H1 (cell line): ENCODE measurements around the gene SLC2A2. TPM values are rescaled to one million over a fixed set of nuclear protein-coding genes. Genes with fewer than 3 reads are reported as not detected.

Experiments used
- CTCF ChIA-PET: fragments of 300-600 bp; sonication (Branson Sonifier 250); formaldehyde crosslinking; loops from one replicate; lab custom pipeline; 2021; ENCODE audit not compliant: partially characterized antibody; lab: Charles Lee
- POLR2A ChIA-PET: fragments of 300-600 bp; sonication (Branson Sonifier 250); formaldehyde crosslinking; loops from one replicate; lab custom pipeline; 2021; ENCODE audit warnings: inconsistent platforms; ENCODE audit not compliant: partially characterized antibody; lab: Charles Lee
- DNase-seq, 2 experiments: peaks; one replicate each; pipeline versions ENCODE4 v3.0.0 to v3.0.0-alpha.2; 2010 to 2022; ENCODE audit warnings: low spot score in 2 of 2, low read depth in 1 of 2, mixed read lengths in 1 of 2
- FAIRE-seq: peaks from 2 replicates; lab custom pipeline; 2011; peaks lifted over from hg19 to GRCh38; lab: Jason Lieb, UNC
- H2AFZ ChIP-seq: 2 replicates; pipeline ENCODE4 v1.8.1; 2012; ENCODE audit warnings: low read length, inconsistent platforms
- H2AK5ac ChIP-seq: 2 replicates; pipeline ENCODE4 v1.6.1; 2013; ENCODE audit warnings: low read depth, low read length
- H2BK120ac ChIP-seq: replicated peaks from 2 replicates; pipeline ENCODE3; 2013; ENCODE audit warnings: low read depth, low read length, inconsistent platforms
- H2BK12ac ChIP-seq: 2 replicates; pipeline ENCODE4 v1.6.1; 2013; ENCODE audit warnings: low read depth, low read length
- H2BK15ac ChIP-seq: 2 replicates; pipeline ENCODE4 v1.6.1; 2013; ENCODE audit warnings: low read length
- H2BK20ac ChIP-seq: 2 replicates; pipeline ENCODE4 v1.6.1; 2013; ENCODE audit warnings: low read length
- H2BK5ac ChIP-seq: 2 replicates; pipeline ENCODE4 v1.6.1; 2013; ENCODE audit warnings: low read depth, low read length
- H3K14ac ChIP-seq: 2 replicates; pipeline ENCODE4 v1.6.1; 2013; ENCODE audit warnings: inconsistent platforms; ENCODE audit not compliant: insufficient read length
- H3K18ac ChIP-seq: 2 replicates; pipeline ENCODE4 v1.6.1; 2013; ENCODE audit warnings: low read length; ENCODE audit errors: extremely low read depth
- H3K23ac ChIP-seq: 2 replicates; pipeline ENCODE4 v1.6.1; 2013; ENCODE audit warnings: inconsistent platforms; ENCODE audit not compliant: insufficient read length
- H3K23me2 ChIP-seq: 2 replicates; pipeline ENCODE4 v1.6.1; 2013; ENCODE audit warnings: low read depth, low read length
- H3K27ac ChIP-seq: 2 replicates; pipeline ENCODE4 v1.6.1; 2011; ENCODE audit warnings: low read depth, low read length, inconsistent platforms
- H3K27me3 ChIP-seq, 4 experiments: replicated peaks in 1 of 4; 1 replicate in 1 of 4; 2 replicates in 3 of 4; pipeline versions ENCODE4 v1.6.1 to v1.8.1; 2011 to 2013; ENCODE audit warnings: low read length in 3 of 4, mild to moderate bottlenecking in 3 of 4, inconsistent platforms in 2 of 4, mixed read lengths in 2 of 4, moderate library complexity in 1 of 4; ENCODE audit not compliant: control insufficient read depth in 3 of 4, insufficient read depth in 3 of 4; ENCODE audit errors: extremely low read depth in 1 of 4
- H3K36me3 ChIP-seq, 4 experiments: 2 replicates each; pipeline versions ENCODE4 v1.6.1 to v1.8.1; 2011 to 2013; ENCODE audit warnings: mild to moderate bottlenecking in 4 of 4, low read length in 3 of 4, moderate library complexity in 2 of 4, control low read depth in 1 of 4, inconsistent platforms in 1 of 4; ENCODE audit not compliant: insufficient read depth in 4 of 4, control insufficient read depth in 2 of 4
- H3K4ac ChIP-seq: replicated peaks from 2 replicates; pipeline ENCODE3; 2013; ENCODE audit warnings: low read length, low read depth, mixed read lengths, inconsistent platforms; ENCODE audit not compliant: insufficient read length
- H3K4me1 ChIP-seq, 4 experiments: replicated peaks in 1 of 4; 1 replicate in 1 of 4; 2 replicates in 3 of 4; pipeline versions ENCODE4 v1.6.1 to v1.8.1; 2011 to 2013; ENCODE audit warnings: low read length in 3 of 4, inconsistent platforms in 2 of 4, mixed read lengths in 1 of 4; ENCODE audit not compliant: insufficient read depth in 4 of 4, control insufficient read depth in 3 of 4
- H3K4me2 ChIP-seq, 2 experiments: 2 replicates each; pipeline versions ENCODE4 v1.6.1 to v1.8.1; 2011 to 2013; ENCODE audit warnings: low read depth in 2 of 2, low read length in 2 of 2, control low read depth in 1 of 2, inconsistent platforms in 1 of 2, mild to moderate bottlenecking in 1 of 2; ENCODE audit not compliant: insufficient read depth in 1 of 2
- H3K4me3 ChIP-seq, 4 experiments: fragments of 200-600, 300-600 bp in 1 of 4; sonication (generic), shearing (Covaris generic), sonication (Bioruptor Twin) in 1 of 4; 2 replicates each; pipeline versions ENCODE4 v1.5.1 to v1.8.1; 2011 to 2016; ENCODE audit warnings: low read length in 4 of 4, low read depth in 3 of 4, control low read depth in 2 of 4, inconsistent platforms in 2 of 4, mild to moderate bottlenecking in 2 of 4, mixed read lengths in 1 of 4, moderate library complexity in 1 of 4; ENCODE audit not compliant: insufficient read depth in 2 of 4; ENCODE audit errors: extremely low read depth in 1 of 4
- H3K56ac ChIP-seq: replicated peaks from 2 replicates; pipeline ENCODE3; 2013; ENCODE audit warnings: low read depth, mild to moderate bottlenecking, mixed read lengths, low read length, inconsistent platforms; ENCODE audit not compliant: insufficient read length
- H3K79me1 ChIP-seq: 2 replicates; pipeline ENCODE4 v1.6.1; 2013; ENCODE audit warnings: low read depth, low read length, control low read depth
- H3K79me2 ChIP-seq, 2 experiments: 2 replicates each; pipeline versions ENCODE4 v1.6.1 to v1.8.1; 2012 to 2013; ENCODE audit warnings: low read length in 2 of 2, mild to moderate bottlenecking in 2 of 2, inconsistent platforms in 1 of 2; ENCODE audit not compliant: insufficient read depth in 2 of 2, control insufficient read depth in 1 of 2
- H3K9ac ChIP-seq, 4 experiments: replicated peaks in 1 of 4; 1 replicate in 1 of 4; 2 replicates in 3 of 4; pipeline versions ENCODE4 v1.6.1 to v1.8.1; 2011 to 2013; ENCODE audit warnings: low read depth in 3 of 4, low read length in 3 of 4, control low read depth in 2 of 4, mild to moderate bottlenecking in 2 of 4, moderate library complexity in 2 of 4, inconsistent platforms in 1 of 4; ENCODE audit errors: extremely low read depth in 1 of 4
- H3K9me3 ChIP-seq, 2 experiments: 2 replicates each; pipeline versions ENCODE4 v1.6.1 to v1.8.1; 2012 to 2013; ENCODE audit warnings: mild to moderate bottlenecking in 2 of 2, moderate library complexity in 2 of 2, control low read depth in 1 of 2, inconsistent platforms in 1 of 2, low read depth in 1 of 2, low read length in 1 of 2, mixed read lengths in 1 of 2; ENCODE audit not compliant: insufficient read depth in 2 of 2
- H4K20me1 ChIP-seq, 2 experiments: replicated peaks in 1 of 2; 2 replicates each; pipeline versions ENCODE3 to v1.8.1; 2011 to 2013; ENCODE audit warnings: inconsistent platforms in 2 of 2, low read length in 2 of 2, mild to moderate bottlenecking in 1 of 2; ENCODE audit not compliant: insufficient read depth in 2 of 2, control insufficient read depth in 1 of 2
- H4K5ac ChIP-seq: 2 replicates; pipeline ENCODE4 v1.6.1; 2013; ENCODE audit warnings: low read length, low read depth, mixed read lengths, inconsistent platforms; ENCODE audit not compliant: insufficient read length
- H4K8ac ChIP-seq: 2 replicates; pipeline ENCODE4 v1.8.0; 2013; ENCODE audit warnings: mild to moderate bottlenecking, moderate library complexity, low read length, inconsistent platforms; ENCODE audit not compliant: insufficient read depth; ENCODE audit errors: extremely low read depth
- H4K91ac ChIP-seq: replicated peaks from 2 replicates; pipeline ENCODE3; 2013; ENCODE audit warnings: low read length, mixed read lengths, inconsistent platforms; ENCODE audit not compliant: insufficient read length
- POLR2A ChIP-seq, 2 experiments: IDR thresholded peaks; 1 replicate in 1 of 2; 2 replicates in 1 of 2; pipeline ENCODE4 v1.6.1; 2011; ENCODE audit warnings: low read depth in 2 of 2, low read length in 2 of 2, mild to moderate bottlenecking in 2 of 2; ENCODE audit errors: control extremely low read depth in 1 of 2
- SP4 ChIP-seq: IDR thresholded peaks from 2 replicates; pipeline ENCODE4 v1.6.1; 2012; ENCODE audit warnings: low read length, inconsistent platforms
- SUZ12 ChIP-seq: fragments of 200-600 bp; sonication (generic); IDR thresholded peaks from 2 replicates; pipeline ENCODE4 v1.6.1; 2012; ENCODE audit warnings: mild to moderate bottlenecking, inconsistent platforms, low read length, moderate library complexity, mixed read lengths
- polyA plus RNA-seq, 7 experiments: library from polyadenylated mRNA; depleted of rRNA in 3 of 7; stranded (reverse) in 5 of 7; unstranded in 2 of 7; fragments of >200 nt in 5 of 7; fragments of 200-250 nt in 2 of 7; gene quantifications; 1 replicate in 5 of 7; 2 replicates in 1 of 7; 4 replicates in 1 of 7; pipeline versions ENCODE4 v1.2.1 to v1.2.3, GENCODE V29; 2011 to 2013; ENCODE audit warnings: missing spikeins in 2 of 7, mixed read lengths in 2 of 7
- total RNA-seq: library from RNA; stranded (reverse); fragmentation: NEBNext Ultra II Directional; extraction: Animal tissue kit (Norgen Biotek cat#: 25700); gene quantifications from 2 replicates; pipeline ENCODE4 v1.2.1, GENCODE V29; 2021

SLC2A2 gene
- total and polyA plus RNA-seq, 2 of the 8 experiments (the other 6 are each of a cell fraction or from before 2014, with no cell fraction given), result not detected

DNA sequence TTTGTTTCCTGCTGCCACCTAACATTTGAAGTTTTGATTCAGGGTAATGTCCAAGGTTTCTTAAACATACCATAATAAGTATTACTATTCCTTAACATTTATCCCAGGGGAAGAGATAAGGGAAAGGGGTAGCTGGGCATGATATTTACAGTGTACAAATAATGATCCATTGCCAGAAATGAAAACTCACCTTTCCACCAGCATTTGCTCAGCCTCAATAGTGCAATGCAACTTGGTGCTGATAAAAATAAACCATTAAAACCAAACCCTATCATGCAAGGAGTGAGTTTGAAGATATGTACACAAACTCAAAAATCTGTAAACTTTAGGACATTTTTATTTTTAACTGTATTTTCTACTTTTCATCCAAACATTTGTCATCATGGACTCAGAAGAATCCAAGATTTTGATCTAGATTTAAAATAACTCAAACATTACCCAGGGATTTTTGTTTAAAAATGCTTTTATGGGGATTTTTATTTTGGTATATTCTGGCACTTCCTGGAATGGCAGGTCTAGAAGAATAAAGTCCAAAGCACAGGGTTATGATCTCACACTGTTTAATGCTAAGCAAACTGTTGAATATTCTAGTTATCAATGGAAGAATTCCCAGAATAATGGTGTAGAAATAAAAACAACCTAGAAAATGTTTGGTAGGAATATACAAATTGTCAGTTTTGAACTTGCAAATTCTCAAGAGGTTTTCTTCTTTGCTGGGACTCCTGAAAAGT, 32.5 kb upstream of the SLC2A2 start:
- ChIA-PET POLR2A (no interaction called here), CTCF (interaction anchor here (1.0 to 3.6 kb wide), 3 partner anchors 9 to 112 kb away, joined by 3 to 19 read pairs (median 3); no protein-coding TSS in a partner anchor)
- Histone ChIP-seq H4K20me1 (no peaks in the 10 kb centered on the region), H3K23ac (no peak overlapping the region), H2BK5ac (no peak overlapping the region), H2BK12ac (no peak overlapping the region), H3K56ac (no peak overlapping the region), H4K8ac (no peak overlapping the region), H3K27ac (no peak overlapping the region), H2BK120ac (no peak overlapping the region), H2AK5ac (no peak overlapping the region), H3K36me3 (no peaks in the 10 kb centered on the region), H3K9ac (no peak overlapping the region)
- DNase-seq, result no peak
- TF ChIP-seq SP4 (no peak), POLR2A (IDR thresholded peaks at IDR 0.05; ENCODE audit: control extremely low read depth in 1 of 2, low read depth in 2 of 2, low read length in 2 of 2) (no peak), SUZ12 (no peak)
- TF ChIP-seq, all 59 proteins: peak for 0
- no peak overlapping the region for H4K5ac ChIP-seq
- H3K9me3 ChIP-seq, result no peaks in the 10 kb centered on the region
- H4K91ac ChIP-seq, result no peak overlapping the region
- no peaks in the 10 kb centered on the region for H3K23me2 ChIP-seq
- no peak overlapping the region for H2BK20ac ChIP-seq
- peaks cover 0 to 9% (median 5%) of the 10 kb centered on the region in 4 experiments; a peak in 6 of 7 replicates for H3K4me1 ChIP-seq
- no peak overlapping the region for H3K14ac ChIP-seq
- no peaks in the 10 kb centered on the region for H3K79me2 ChIP-seq
- no peak overlapping the region for H3K4me2 ChIP-seq
- no peak overlapping the region for H2AFZ ChIP-seq
- no peak overlapping the region for H3K18ac ChIP-seq
- H3K27me3 ChIP-seq, result no peaks in the 10 kb centered on the region
- no peak overlapping the region for H3K4ac ChIP-seq
- no peak for FAIRE-seq
- no peak overlapping the region for H2BK15ac ChIP-seq
- H3K4me3 ChIP-seq, result no peak overlapping the region
- no peaks in the 10 kb centered on the region for H3K79me1 ChIP-seq
